Measurements from ENCODE around the gene MAGI2.
"Not testable (repeated sequence)": the region's sequence is repeated elsewhere in the genome, so short reads cannot be mapped to it uniquely, and the experiment has no call there.

The MAGI2 gene

DNA sequence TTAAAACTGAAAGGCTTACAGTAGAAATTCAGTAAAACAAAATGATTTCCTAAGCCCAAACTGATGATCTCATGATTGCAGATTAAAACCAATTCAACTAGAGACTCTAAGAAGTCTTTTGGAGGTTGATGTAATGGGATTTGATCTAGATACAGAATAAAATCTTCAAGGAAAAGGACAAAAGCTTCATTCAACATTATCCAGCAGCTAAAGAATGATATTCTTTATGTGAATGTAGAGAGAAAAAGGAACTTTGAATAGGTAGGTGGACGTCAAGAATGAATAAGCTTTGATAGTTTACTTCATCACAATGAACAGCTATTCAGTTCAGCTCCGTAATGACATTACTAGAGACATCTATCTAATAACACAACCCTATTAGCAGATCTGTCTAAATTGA lies 910.5 kb downstream of the MAGI2 start:
- DNase-seq (ENCODE audit: low spot score) = no peak

DNA sequence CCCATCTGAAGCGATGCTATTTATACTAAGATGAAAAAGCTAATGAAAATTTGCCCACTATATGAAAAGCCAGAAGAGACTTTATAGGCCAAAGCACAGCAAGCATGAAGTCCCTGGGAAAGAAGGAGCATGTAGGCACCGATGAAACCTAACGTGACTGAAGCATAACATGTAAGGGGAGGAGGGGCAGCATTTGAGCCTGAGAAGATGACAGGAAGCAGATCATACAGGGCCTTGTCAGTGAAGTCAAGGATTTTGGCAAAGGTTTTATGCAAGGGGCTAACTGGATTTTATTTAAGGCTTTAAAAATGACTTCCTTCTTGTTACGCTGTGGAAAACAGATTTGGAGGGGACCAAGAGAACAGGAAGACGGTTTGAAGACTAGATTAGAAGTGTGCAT lies 910.9 kb downstream of the MAGI2 start:
- no peak for DNase-seq (ENCODE audit: low spot score)

GRCh38 chr7:78539825-78540224 lies 913.6 kb downstream of the MAGI2 start:
- no peak for DNase-seq (ENCODE audit: low spot score)

DNA sequence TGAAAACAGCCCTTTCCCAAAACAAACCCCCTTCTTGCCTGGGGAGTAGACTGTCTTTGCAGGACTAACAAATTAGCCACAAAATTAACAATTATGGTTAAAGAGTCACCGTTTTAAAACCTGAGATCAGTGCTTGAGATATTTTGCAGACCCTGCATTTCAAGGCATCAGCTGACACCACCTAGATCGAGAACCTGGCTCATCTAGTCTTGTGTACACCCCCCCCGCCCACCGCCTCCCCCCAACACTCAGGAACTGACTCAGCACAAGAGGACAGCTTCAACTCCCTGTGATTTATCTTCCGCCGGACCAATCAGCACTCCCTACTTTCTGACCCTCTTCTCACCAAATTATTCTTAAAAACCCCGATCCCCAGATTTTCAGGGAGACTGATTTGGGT lies 917.8 kb downstream of the MAGI2 start:
- DNase-seq (ENCODE audit: low spot score) = no peak

- DNase-seq (ENCODE audit: low spot score) = no peak
Observed at GRCh38 chr7:78530351-78530750, 923.1 kb downstream of the MAGI2 start.

DNA sequence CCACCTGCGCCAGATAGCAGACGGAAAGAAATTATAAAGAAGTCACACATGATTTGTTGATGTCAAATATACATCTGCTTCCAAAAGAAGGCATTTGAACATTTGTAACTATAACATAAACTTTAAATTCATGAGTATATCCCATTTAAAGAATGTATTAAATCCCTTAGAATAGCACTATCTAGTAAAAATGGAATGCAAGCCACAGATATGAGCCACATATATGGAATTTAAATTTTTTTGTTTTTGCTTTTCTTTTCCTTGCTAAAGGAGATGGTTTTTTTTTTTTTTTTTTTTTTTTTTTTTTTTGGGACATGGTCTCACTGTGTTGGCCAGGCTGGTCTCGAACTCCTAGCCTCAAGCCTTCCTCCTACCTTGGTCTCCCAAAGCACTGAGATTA lies 924.1 kb downstream of the MAGI2 start:
- no peak for DNase-seq (ENCODE audit: low spot score)

DNA sequence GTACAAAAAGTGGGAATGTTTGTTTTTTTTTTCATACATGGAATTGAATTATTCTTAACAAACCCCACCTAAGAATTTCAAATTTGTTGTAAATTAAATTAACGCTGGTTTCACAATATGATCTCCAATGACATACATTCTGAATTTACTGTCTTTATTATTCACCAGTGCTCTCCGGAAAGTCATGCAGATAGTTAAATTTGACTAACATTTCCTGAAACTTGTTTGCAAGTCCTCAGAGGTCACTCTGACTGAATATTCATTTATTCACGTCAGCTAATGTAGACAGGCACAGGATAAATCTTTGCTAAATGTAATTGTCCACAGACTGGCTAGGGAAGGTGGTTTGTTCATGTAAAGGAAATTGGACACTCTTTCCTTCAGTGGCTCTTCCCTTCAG lies 924.5 kb downstream of the MAGI2 start:
- no peak for DNase-seq (ENCODE audit: low spot score)

- no peak for DNase-seq (ENCODE audit: low spot score)
Observed at GRCh38 chr7:78523930-78524329, 929.5 kb downstream of the MAGI2 start.

- no peak for DNase-seq (ENCODE audit: low spot score)
Observed at GRCh38 chr7:78521961-78522360, 931.5 kb downstream of the MAGI2 start.

- DNase-seq (ENCODE audit: low spot score) = no peak
Observed at GRCh38 chr7:78516450-78516849, 937.0 kb downstream of the MAGI2 start.

- no peak for DNase-seq (ENCODE audit: low spot score)
Observed at GRCh38 chr7:78514634-78515033, 938.8 kb downstream of the MAGI2 start.

GRCh38 chr7:78510580-78511188 lies 942.8 kb downstream of the MAGI2 start:
- DNase-seq (ENCODE audit: low spot score) = peak; percentile 3

GRCh38 chr7:78503301-78503700 lies 950.2 kb downstream of the MAGI2 start:
- DNase-seq (ENCODE audit: low spot score) = not testable (repeated sequence)

- DNase-seq (ENCODE audit: low spot score) = no peak
Observed at GRCh38 chr7:78501064-78501463, 952.4 kb downstream of the MAGI2 start.

- DNase-seq (ENCODE audit: low spot score) = no peak
Observed at GRCh38 chr7:78499971-78500370, 953.5 kb downstream of the MAGI2 start.

- no peak for DNase-seq (ENCODE audit: low spot score)
Observed at GRCh38 chr7:78499283-78499682, 954.2 kb downstream of the MAGI2 start.

- DNase-seq (ENCODE audit: low spot score) = no peak
Observed at GRCh38 chr7:78497728-78498427, 955.6 kb downstream of the MAGI2 start.

- DNase-seq (ENCODE audit: low spot score) = no peak
Observed at GRCh38 chr7:78496096-78496630, 957.3 kb downstream of the MAGI2 start.

DNA sequence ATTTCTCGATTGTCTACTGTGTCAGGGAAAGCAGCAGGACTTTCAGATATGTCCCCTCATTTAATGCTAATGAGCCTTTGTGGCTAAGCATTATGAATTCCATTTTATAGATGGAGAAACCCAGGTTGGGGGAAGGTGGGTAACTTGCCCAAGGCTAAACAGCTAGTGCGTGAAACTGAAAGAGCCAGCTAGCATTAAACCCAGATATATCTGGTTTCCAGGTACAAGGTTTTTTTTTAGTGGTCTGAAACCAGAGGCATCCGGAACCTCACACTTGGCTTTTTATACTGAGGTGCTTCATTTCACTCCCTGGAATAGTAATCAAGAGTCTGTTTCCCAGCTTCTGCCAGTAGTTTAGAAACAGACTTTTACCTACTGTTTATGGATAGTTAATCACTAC lies 960.1 kb downstream of the MAGI2 start:
- no peak for DNase-seq (ENCODE audit: low spot score)

- no peak for DNase-seq (ENCODE audit: low spot score)
Observed at GRCh38 chr7:78492146-78492545, 961.3 kb downstream of the MAGI2 start.

- DNase-seq (ENCODE audit: low spot score) = no peak
Observed at GRCh38 chr7:78490524-78490923, 962.9 kb downstream of the MAGI2 start.

- DNase-seq (ENCODE audit: low spot score) = no peak
Observed at GRCh38 chr7:78489476-78490240, 963.8 kb downstream of the MAGI2 start.

- no peak for DNase-seq (ENCODE audit: low spot score)
Observed at GRCh38 chr7:78487464-78487863, 966.0 kb downstream of the MAGI2 start.

Measured in germinal center (tissue), 1 donor.